GM19324 (cell line): ENCODE results near the gene ZNF544.

ENCODE experiments used
- ATAC-seq: cut with Tn5 transposase; IDR thresholded peaks from one replicate; pipeline ENCODE4 v1.9.1; 2021; ENCODE audit warnings: mild to moderate bottlenecking, moderate library complexity; ENCODE audit not compliant: unreplicated experiment, low FRiP score

The ZNF544 gene

GRCh38 chr19:58228585-58229254, at the start of gene ZNF544:
Gene ZNF544 (plus strand): TSS chr19:58228914. CDS start chr19:58244024, 15,110 bp downstream.
- ATAC-seq = peak; percentile 92

DNA sequence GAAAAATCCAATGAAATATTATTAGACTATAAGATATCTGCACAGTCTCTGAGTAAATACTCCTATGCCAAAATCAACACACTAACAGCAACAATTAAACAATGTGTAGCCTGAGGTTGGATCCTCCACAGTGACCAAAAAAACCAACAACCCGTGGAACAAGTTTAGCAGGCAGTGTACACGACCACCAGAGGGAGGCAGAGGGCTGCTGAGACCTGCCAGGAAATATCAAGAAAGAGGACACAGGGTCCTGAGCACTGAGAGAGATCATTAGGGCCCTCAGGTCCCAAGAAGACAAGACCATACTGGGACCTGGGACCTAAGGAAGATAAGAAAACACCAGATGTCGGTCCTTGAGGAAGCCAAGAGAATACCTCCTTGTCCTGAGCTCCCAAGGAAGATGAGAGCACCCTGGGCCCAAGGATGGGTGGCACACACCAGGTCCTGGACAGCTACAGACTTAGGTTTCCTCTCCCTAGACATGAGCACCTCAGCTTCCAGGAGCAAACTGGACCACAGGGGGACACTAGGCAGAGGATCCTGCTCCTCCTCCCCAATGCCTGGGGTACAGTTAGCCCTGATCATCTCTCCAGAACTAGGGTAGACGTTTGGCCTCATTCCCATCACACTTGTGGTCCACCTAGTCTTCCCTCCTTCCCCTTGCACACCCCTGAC, 46.7 kb upstream of the ZNF544 start:
- ATAC-seq = no peak

DNA sequence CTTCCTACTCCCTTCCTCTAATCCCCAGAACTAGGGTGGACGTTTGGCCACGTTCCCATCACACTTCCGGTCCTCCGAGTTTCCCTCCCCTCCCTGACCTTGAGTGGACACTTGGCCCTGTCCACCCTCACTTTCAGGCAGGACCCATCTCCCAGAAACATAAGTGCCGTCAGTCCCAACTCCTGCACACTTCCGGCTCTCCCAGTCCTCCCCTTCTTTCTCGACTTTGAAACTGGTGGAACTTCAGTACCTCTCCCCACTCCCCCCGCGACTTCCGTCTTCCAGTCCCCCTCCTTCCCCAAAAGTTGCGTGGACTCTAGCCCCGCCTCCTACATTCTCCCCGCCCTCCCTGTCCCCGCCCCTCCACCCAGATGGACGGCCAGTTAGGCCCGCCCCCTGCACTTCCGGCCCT, 46.1 kb upstream of the ZNF544 start:
- ATAC-seq = no peak

DNA sequence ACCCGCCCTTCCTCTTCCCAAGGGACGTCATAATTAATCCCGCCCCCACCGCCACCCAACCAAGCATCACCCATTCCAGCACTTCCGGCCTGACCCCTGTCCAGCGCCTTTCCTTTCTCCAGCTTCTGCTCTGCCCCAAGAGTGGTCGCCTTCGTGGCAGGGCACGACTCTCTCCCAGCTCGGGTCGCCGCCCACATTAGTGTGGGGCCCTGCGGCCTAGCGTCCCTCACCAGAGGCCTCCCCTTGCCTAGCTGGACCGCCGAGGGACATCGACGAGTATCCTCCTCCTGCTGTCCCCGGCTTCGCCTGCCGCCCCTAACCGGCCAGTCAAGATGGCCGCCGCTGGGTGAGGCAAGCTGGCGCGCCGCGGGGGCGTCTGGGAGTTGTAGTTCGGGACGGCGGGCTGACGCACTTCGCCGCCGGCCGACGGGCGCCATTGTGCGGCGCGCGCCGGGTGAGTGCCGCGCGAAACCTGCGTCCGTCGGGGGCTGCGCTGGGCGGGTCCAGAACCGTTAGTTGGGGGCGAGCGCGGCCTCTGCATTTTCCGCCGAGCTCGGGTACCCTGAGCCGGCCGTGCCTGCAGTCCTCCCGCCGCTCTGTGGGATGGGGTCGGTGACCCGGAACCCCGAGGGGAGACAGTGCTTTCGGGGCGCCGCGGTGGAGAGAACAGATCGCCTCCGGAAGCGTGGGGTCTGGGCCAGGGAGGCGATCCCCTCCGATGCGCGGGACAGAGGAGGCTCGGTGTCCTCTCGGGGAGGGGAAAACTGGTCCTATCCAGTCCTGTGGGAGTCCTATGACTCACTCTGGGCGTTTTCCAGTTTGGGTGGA, 45.5 kb upstream of the ZNF544 start, which contains the start of gene ZNF274:
Gene ZNF274 (plus strand): TSS at position 73 of the 828 bp plus-strand sequence. CDS start 905 bp downstream, outside the sequence.
- ATAC-seq = peak; percentile 83

- ATAC-seq = no peak
Measured at GRCh38 chr19:58183817-58184215, 44.9 kb upstream of the ZNF544 start.

DNA sequence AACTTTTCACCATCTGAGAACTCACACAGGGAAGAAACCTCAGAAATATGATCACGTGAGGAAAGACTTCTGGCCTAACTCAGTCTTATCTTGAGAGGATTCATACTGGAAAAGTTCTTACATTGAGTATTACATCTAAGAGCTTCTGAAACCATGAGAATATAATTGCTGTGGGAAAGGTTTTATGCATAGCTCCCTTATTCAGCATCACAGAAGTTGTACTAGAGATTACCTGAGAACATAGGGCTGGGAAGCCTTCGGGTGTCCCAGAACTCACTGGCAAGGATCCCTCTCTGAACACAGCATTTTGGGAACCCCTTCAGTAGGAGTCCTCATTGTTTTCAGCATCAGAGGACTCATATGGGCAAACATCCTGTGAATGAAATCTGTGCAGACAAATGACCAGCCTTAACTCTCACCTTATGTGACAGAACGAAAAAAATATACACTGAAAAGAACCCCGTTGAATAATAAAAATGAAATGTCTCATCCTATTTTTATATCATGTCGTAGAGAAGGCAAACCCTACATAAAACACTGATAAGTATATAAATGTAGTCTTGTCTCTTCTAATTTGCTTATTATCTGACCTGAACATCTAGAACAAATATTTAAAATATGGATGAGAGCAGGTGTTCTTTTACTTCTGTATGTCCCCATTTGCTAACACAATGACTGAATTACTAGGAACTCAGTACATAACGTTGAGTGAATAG, 31.7 kb upstream of the ZNF544 start:
- ATAC-seq = no peak

- no peak for ATAC-seq
Measured at GRCh38 chr19:58203814-58204475, 24.8 kb upstream of the ZNF544 start.

- no peak for ATAC-seq
Measured at GRCh38 chr19:58204566-58204965, 24.1 kb upstream of the ZNF544 start.

DNA sequence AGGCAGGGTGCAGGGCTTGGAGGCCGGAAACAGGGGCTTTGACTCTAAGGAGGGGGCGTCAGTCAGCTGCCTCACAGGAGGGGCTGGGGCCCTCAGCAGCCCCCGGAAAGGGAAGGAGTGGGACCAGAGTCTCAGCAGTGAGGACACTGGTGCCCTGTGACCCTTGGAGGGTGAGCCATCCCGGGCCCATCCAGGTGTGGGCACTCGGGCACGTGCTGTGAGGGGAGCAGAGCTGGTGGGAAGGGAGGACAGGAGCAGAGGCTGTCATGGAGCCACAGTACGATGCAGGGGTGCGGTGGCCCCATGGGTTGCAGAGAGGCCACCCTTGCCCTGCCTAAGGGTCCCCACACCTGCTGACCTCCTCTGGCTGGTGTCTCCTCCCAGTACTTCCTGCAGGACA, 19.1 kb upstream of the ZNF544 start:
- no peak for ATAC-seq

DNA sequence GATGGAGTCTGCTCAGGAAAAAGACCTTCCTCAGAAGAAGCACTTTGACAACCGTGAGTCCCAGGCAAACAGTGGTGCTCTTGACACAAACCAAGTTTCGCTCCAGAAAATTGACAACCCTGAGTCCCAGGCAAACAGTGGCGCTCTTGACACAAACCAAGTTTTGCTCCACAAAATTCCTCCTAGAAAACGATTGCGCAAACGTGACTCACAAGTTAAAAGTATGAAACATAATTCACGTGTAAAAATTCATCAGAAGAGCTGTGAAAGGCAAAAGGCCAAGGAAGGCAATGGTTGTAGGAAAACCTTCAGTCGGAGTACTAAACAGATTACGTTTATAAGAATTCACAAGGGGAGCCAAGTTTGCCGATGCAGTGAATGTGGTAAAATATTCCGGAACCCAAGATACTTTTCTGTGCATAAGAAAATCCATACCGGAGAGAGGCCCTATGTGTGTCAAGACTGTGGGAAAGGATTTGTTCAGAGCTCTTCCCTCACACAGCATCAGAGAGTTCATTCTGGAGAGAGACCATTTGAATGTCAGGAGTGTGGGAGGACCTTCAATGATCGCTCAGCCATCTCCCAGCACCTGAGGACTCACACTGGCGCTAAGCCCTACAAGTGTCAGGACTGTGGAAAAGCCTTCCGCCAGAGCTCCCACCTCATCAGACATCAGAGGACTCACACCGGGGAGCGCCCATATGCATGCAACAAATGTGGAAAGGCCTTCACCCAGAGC, 16.2 kb upstream of the ZNF544 start:
- ATAC-seq = no peak

DNA sequence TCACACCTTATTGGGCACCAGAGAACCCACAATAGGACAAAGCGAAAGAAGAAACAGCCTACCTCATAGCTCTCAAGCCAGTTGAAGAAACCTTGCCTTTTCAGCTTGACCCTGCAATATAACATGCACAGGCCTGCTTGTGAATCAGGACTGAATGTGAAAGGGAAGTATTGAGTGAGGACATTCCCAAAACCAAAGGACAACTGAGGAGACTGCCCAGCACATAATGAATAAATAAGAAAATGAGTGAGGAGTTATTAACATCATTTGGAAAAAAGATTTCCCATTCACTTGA, 15.7 kb upstream of the ZNF544 start:
- no peak for ATAC-seq

DNA sequence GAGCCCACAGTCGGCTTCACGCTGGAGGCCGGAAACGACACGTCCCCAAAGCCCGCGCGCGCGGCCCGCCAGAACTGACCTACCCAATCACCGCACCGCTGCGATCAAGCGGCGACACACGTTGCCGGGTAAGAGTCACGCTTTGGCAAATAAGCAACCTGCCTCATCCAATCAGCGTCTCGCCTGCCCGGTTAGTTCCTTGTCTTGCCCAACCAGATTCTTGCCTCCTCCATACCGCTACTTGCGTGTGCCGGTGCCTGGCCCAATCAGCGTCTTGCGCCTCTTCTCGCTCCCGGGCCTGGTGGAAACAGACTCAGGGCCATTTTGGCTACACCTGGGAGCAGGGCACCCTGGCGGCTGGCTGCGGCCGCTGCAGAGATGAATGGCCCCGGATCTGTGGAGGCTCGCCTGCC, 11.6 kb upstream of the ZNF544 start:
- ATAC-seq = no peak

DNA sequence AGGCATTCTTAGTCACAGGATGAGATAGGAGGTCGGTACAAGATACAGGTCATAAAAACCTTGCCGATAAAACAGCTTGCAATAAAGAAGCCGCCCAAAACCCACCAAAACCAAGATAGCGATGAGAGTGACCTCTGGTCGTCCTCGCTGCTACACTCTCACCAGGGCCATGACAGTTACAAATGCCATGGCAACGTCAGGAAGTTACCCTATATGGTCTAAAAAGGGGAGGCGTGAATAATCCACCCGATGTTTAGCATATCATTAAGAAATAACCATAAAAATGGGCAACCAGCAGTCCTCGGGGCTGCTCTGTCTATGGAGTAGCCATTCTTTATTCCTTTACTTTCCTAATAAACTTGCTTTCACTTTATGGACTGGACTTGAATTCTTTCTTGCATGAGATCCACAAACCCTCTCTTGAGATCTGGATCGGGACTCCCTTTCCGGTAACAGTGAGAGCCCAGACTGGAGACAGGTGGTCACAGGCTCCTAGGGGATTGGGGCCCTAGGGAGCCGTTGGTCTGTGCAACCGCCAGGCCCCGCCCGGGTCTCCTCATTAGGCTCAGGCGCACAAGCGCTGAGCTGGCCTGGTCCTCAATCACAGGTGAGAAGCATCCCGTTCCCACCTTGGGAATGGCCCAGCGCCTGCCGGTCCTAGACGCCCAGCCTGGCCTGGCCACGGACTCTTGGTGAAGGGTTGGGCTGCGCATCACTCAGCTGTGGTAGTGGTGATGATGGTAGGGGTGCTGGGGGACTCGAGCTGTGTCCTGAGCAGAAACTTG, 10.9 kb upstream of the ZNF544 start:
- ATAC-seq = no peak

- no peak for ATAC-seq
Measured at GRCh38 chr19:58218899-58219298, 9.8 kb upstream of the ZNF544 start.

DNA sequence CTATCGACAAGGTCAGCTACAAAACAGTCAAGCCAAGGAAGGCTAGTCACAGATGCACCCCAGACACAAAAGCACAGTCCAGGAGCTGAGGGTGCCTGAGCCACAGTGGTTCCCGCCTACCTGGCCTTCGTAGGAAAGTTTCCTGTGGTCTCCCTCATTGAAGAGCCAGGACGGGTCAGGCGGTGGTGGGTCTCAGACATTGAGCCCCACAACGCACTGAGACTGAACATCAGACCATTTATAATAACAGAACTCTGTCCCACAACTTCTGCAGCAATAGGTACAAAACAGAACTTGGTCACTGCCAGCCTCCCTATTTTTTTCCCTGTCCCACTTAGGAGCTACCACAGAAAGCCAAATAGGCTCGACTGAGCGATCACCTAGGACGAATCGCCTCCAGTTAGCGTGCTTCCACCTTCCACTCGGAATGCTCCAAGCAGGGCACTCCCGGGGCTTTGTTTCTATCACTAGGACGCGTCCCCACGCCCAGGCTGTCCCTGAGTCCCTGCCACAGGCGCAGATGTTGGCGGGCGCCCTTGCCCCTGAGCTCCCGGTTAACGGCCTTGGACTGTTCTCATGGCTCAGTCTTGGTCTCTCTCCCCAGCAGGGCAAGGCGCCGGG, 640 bp upstream of the ZNF544 start:
- ATAC-seq = no peak

DNA sequence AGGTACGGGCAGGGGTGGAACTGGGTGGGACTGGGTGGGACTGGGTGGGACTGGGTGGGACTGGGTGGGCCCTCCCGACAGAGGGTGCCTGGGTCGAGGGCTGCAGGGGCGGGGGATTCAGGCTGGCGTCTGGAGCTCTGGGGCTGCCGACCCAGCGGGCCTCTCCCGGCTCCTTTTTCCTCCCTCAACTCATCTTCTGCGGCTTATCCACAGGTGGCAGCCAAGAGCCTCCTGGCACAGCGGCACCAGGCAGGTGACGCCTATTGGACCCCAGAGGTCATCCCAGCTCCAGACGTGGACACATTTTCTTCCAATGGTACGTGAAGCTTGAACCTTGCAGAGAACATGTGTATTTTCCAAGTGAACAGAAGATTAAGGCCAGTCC, 533 bp downstream of the ZNF544 start:
- ATAC-seq = no peak

GRCh38 chr19:58237324-58237723, 8.6 kb downstream of the ZNF544 start:
- no peak for ATAC-seq

GRCh38 chr19:58243351-58243750, 14.6 kb downstream of the ZNF544 start:
- ATAC-seq = no peak
